HG03045 (cell line): ENCODE results near the gene OR4C45.
"Not testable (repeated sequence)": the region's sequence is repeated elsewhere in the genome, so short reads cannot be mapped to it uniquely, and the experiment has no call there.

Source experiments
- ATAC-seq: cut with Tn5 transposase; IDR thresholded peaks from one replicate; pipeline ENCODE4 v1.9.1; 2021; ENCODE audit warnings: mild to moderate bottlenecking, moderate library complexity; ENCODE audit not compliant: unreplicated experiment

OR4C45 gene

GRCh38 chr11:50032574-50032973 is at the start of gene OR4C45:
OR4C45 (plus strand) TSS chr11:50032874.
- no peak for ATAC-seq

- no peak for ATAC-seq
Measured at GRCh38 chr11:49995565-49995964, 37.1 kb upstream of the OR4C45 start.

GRCh38 chr11:50030193-50030592 is 2.5 kb upstream of the OR4C45 start:
- no peak for ATAC-seq

GRCh38 chr11:50036239-50036638 is 3.6 kb downstream of the OR4C45 start:
- not testable (repeated sequence) for ATAC-seq

GRCh38 chr11:50037251-50037650 is 4.6 kb downstream of the OR4C45 start:
- ATAC-seq, result no peak

- ATAC-seq, result no peak
Measured at GRCh38 chr11:50044647-50045046, 12.0 kb downstream of the OR4C45 start.

- not testable (repeated sequence) for ATAC-seq
Measured at GRCh38 chr11:50063056-50063455, 30.4 kb downstream of the OR4C45 start.

GRCh38 chr11:50070389-50070788 is 37.7 kb downstream of the OR4C45 start:
- no peak for ATAC-seq

GRCh38 chr11:50071584-50072225 is 39.0 kb downstream of the OR4C45 start:
- no peak for ATAC-seq

- no peak for ATAC-seq
Measured at GRCh38 chr11:50072226-50073112, 39.8 kb downstream of the OR4C45 start.

GRCh38 chr11:50073113-50074105 is 40.7 kb downstream of the OR4C45 start:
- ATAC-seq, result no peak

GRCh38 chr11:50074161-50074560 is 41.5 kb downstream of the OR4C45 start:
- no peak for ATAC-seq

- ATAC-seq, result no peak
Measured at GRCh38 chr11:50075856-50076255, 43.2 kb downstream of the OR4C45 start.

GRCh38 chr11:50077526-50077925 is 44.9 kb downstream of the OR4C45 start:
- ATAC-seq, result no peak

GRCh38 chr11:50078001-50078400 is 45.3 kb downstream of the OR4C45 start:
- ATAC-seq, result no peak

- not testable (repeated sequence) for ATAC-seq
Measured at GRCh38 chr11:50078946-50079345, 46.3 kb downstream of the OR4C45 start.

- no peak for ATAC-seq
Measured at GRCh38 chr11:50080256-50080655, 47.6 kb downstream of the OR4C45 start.
